GM23248 (cell line): ENCODE measurements around the gene TEAD2. TPM values are rescaled to one million over a fixed set of nuclear protein-coding genes. Genes with fewer than 3 reads are reported as not detected.

Source experiments
- DNase-seq: peaks from one replicate; pipeline ENCODE4 v3.0.0-alpha.2; 2015
- H2AFZ ChIP-seq: fragments of 200-600 bp; sonication (generic); 2 replicates; pipeline ENCODE4 v1.6.1; 2016; ENCODE audit warnings: antibody characterized with exemption
- H3F3A ChIP-seq: fragments of 200-600 bp; sonication (generic); 2 replicates; pipeline ENCODE4 v1.6.1; 2016; ENCODE audit warnings: mild to moderate bottlenecking, antibody characterized with exemption, mixed run types; ENCODE audit not compliant: insufficient read depth
- H3K27ac ChIP-seq: fragments of 200-600 bp; sonication (generic); 2 replicates; pipeline ENCODE4 v1.5.1; 2016; ENCODE audit warnings: mild to moderate bottlenecking
- H3K27me3 ChIP-seq: fragments of 200-600 bp; sonication (generic); replicated peaks from 2 replicates; pipeline ENCODE4 v1.6.1; 2016; ENCODE audit warnings: mild to moderate bottlenecking; ENCODE audit not compliant: insufficient read depth
- H3K36me3 ChIP-seq: fragments of 200-600 bp; sonication (generic); 2 replicates; pipeline ENCODE4 v1.6.1; 2016; ENCODE audit warnings: low read depth, mild to moderate bottlenecking
- H3K4me1 ChIP-seq: fragments of 200-600 bp; sonication (generic); 2 replicates; pipeline ENCODE4 v1.6.1; 2016; ENCODE audit warnings: mild to moderate bottlenecking; ENCODE audit not compliant: insufficient read depth
- H3K4me2 ChIP-seq: fragments of 200-600 bp; sonication (generic); one replicate; pipeline ENCODE4 v1.6.1; 2016; ENCODE audit warnings: mild to moderate bottlenecking; ENCODE audit not compliant: unreplicated experiment
- H3K4me3 ChIP-seq: fragments of 200-600 bp; sonication (generic); 2 replicates; pipeline ENCODE4 v1.5.1; 2016; ENCODE audit warnings: mild to moderate bottlenecking
- H3K79me2 ChIP-seq: fragments of 200-600 bp; sonication (generic); 2 replicates; pipeline ENCODE4 v1.6.1; 2016; ENCODE audit warnings: mild to moderate bottlenecking; ENCODE audit not compliant: insufficient read depth
- H3K9ac ChIP-seq: fragments of 200-600 bp; sonication (generic); 2 replicates; pipeline ENCODE4 v1.6.1; 2016; ENCODE audit warnings: mild to moderate bottlenecking
- H3K9me2 ChIP-seq: fragments of 200-600 bp; sonication (generic); 2 replicates; pipeline ENCODE4 v1.6.1; 2016; ENCODE audit warnings: mixed run types, mild to moderate bottlenecking, moderate library complexity; ENCODE audit not compliant: insufficient read depth
- H3K9me3 ChIP-seq: fragments of 200-600 bp; sonication (generic); one replicate; pipeline ENCODE4 v1.6.1; 2017; ENCODE audit warnings: low read depth
- H4K20me1 ChIP-seq: fragments of 200-600 bp; sonication (generic); 2 replicates; pipeline ENCODE4 v1.6.0; 2016; ENCODE audit not compliant: insufficient read depth
- EZH2 ChIP-seq: fragments of 200-600 bp; sonication (generic); IDR thresholded peaks from 2 replicates; pipeline ENCODE4 v1.6.1; 2018; ENCODE audit warnings: antibody characterized with exemption, mild to moderate bottlenecking; ENCODE audit not compliant: insufficient read depth, poor library complexity, severe bottlenecking
- EZH2phosphoT487 ChIP-seq: fragments of 200-600 bp; sonication (generic); IDR thresholded peaks from 2 replicates; pipeline ENCODE4 v1.6.1; 2018; ENCODE audit warnings: antibody characterized with exemption, moderate library complexity, mild to moderate bottlenecking, low read depth; ENCODE audit not compliant: insufficient read depth
- WGBS, 2 experiments: methylation state at CpG; one replicate each; pipeline ENCODE4 v1.1.6; 2015 to 2017; ENCODE audit warnings: low lambda C conversion rate in 2 of 2, low coverage in 1 of 2; ENCODE audit errors: missing lambda C conversion rate in 2 of 2; 5-methylcytosine and 5-hydroxymethylcytosine counted together
- in situ Hi-C: fragments of 300-500 bp; cut with MboI; formaldehyde crosslinking; loops from 2 replicates; pipeline ENCODE4 v1.15.0; 2020
- polyA plus RNA-seq: library from polyadenylated mRNA; unstranded; fragments of >200 nt; fragmentation: Nextera tagmentation; extraction: Ambion mirVana; gene quantifications from 2 replicates; pipeline ENCODE4 v1.2.1, GENCODE V29; 2016
- total RNA-seq: library from RNA; depleted of rRNA; stranded (reverse); fragments of >200 nt; shearing (Covaris generic); gene quantifications from 2 replicates; pipeline ENCODE4 v1.2.3, GENCODE V29; 2014

TEAD2 gene
- total and polyA plus RNA-seq, 2 experiments from 2014 or later, result 7.8 to 18.7 TPM

- TF ChIP-seq EZH2phosphoT487 (no peak), EZH2 (no peak)
- peak overlapping the region; percentile 90 for H2AFZ ChIP-seq
- no peaks in the 10 kb centered on the region for H3K79me2 ChIP-seq
- H3K9ac ChIP-seq, result peak overlapping the region; percentile 86
- in situ Hi-C loops, result no loop called here
- DNase-seq, result peak; percentile 76
- no peaks in the 10 kb centered on the region for H4K20me1 ChIP-seq
- H3F3A ChIP-seq, result 0 out of 2 replicates have a peak, but pooled peaks cover 2% of the 10 kb centered on the region
- 1% methylated on average over 14 of the region's 14 CpGs for WGBS, 2 experiments
- H3K4me3 ChIP-seq, result peak overlapping the region; percentile 89
- H3K4me2 ChIP-seq, result peak overlapping the region; percentile 80
- no peaks in the 10 kb centered on the region for H3K27me3 ChIP-seq
- H3K36me3 ChIP-seq, result no peaks in the 10 kb centered on the region
- H3K27ac ChIP-seq, result peak overlapping the region; percentile 54
- no peaks in the 10 kb centered on the region for H3K9me2 ChIP-seq
- 0 out of 2 replicates have a peak, but pooled peaks cover 4% of the 10 kb centered on the region for H3K4me1 ChIP-seq
- H3K9me3 ChIP-seq, result no peaks in the 10 kb centered on the region
These were observed 682 bp upstream of the TEAD2 start for GRCh38 chr19:49362929-49363267.

GRCh38 chr19:49361438-49362047 is 673 bp downstream of the TEAD2 start:
- Histone ChIP-seq H3K9me3 (no peaks in the 10 kb centered on the region), H3K9ac (peak overlapping the region; percentile 86), H3K4me2 (peak overlapping the region; percentile 80), H3K27ac (0 out of 2 replicates have a peak overlapping the region, but pooled peaks have one; percentile 27), H3K4me3 (peak overlapping the region; percentile 89), H4K20me1 (no peaks in the 10 kb centered on the region), H3F3A (0 out of 2 replicates have a peak, but pooled peaks cover 2% of the 10 kb centered on the region), H3K27me3 (no peaks in the 10 kb centered on the region), H2AFZ (peak overlapping the region; percentile 90), H3K9me2 (no peaks in the 10 kb centered on the region), H3K36me3 (no peaks in the 10 kb centered on the region), H3K79me2 (no peaks in the 10 kb centered on the region), H3K4me1 (0 out of 2 replicates have a peak, but pooled peaks cover 4% of the 10 kb centered on the region)
- TF ChIP-seq EZH2, result no peak
- TF ChIP-seq EZH2phosphoT487, result no peak
- 1 to 3% methylated on average over 14 to 26 of the region's 27 CpGs for WGBS, 2 experiments
- in situ Hi-C loops, result no loop called here
- peak; percentile 75 for DNase-seq

- Histone ChIP-seq H4K20me1 (no peaks in the 10 kb centered on the region), H3K79me2 (no peaks in the 10 kb centered on the region), H2AFZ (no peak overlapping the region), H3K27me3 (no peaks in the 10 kb centered on the region), H3K9me2 (no peaks in the 10 kb centered on the region), H3K9me3 (no peaks in the 10 kb centered on the region), H3K4me1 (0 out of 2 replicates have a peak, but pooled peaks cover 4% of the 10 kb centered on the region), H3K4me3 (no peak overlapping the region), H3F3A (0 out of 2 replicates have a peak, but pooled peaks cover 2% of the 10 kb centered on the region), H3K27ac (no peak overlapping the region), H3K4me2 (no peak overlapping the region), H3K9ac (no peak overlapping the region), H3K36me3 (no peaks in the 10 kb centered on the region)
- 80 to 82% methylated on average over 13 to 17 of the region's 17 CpGs for WGBS, 2 experiments
- no peak for DNase-seq
- in situ Hi-C loops, result no loop called here
- TF ChIP-seq EZH2phosphoT487 (no peak), EZH2 (no peak)
These were observed 2.1 kb downstream of the TEAD2 start for GRCh38 chr19:49359851-49360820.

- Histone ChIP-seq H3K4me2 (no peak overlapping the region), H3K9me2 (no peaks in the 10 kb centered on the region), H3K9ac (no peak overlapping the region), H3K9me3 (no peaks in the 10 kb centered on the region), H3K36me3 (no peaks in the 10 kb centered on the region), H3F3A (no peaks in the 10 kb centered on the region), H4K20me1 (no peaks in the 10 kb centered on the region), H3K79me2 (no peaks in the 10 kb centered on the region), H3K4me3 (no peak overlapping the region), H3K27ac (no peak overlapping the region), H3K4me1 (no peaks in the 10 kb centered on the region), H2AFZ (no peak overlapping the region), H3K27me3 (no peaks in the 10 kb centered on the region)
- in situ Hi-C loops, result no loop called here
- no peak for TF ChIP-seq EZH2phosphoT487
- no peak for TF ChIP-seq EZH2
- 79 to 82% methylated on average over 8 to 9 of the region's 9 CpGs for WGBS, 2 experiments
- DNase-seq, result no peak
These were observed 5.0 kb downstream of the TEAD2 start for GRCh38 chr19:49357186-49357585.
